Prostate gland (tissue), 2 donors: ENCODE data around the gene CBLN1. TPM values are rescaled to one million over a fixed set of nuclear protein-coding genes. Genes with fewer than 3 reads are reported as not detected.

Experiments
- DNase-seq: peaks from one replicate; pipeline ENCODE4 v3.0.0-alpha.2; 2019; ENCODE audit warnings: low spot score
- H3K27ac ChIP-seq, 2 donors: fragments of 200-600 bp; sonication (generic); 2 replicates each; pipeline ENCODE4 v1.5.1; 2017 to 2019
- H3K27me3 ChIP-seq: fragments of 200-600 bp; sonication (generic); replicated peaks from 2 replicates; pipeline ENCODE4 v1.5.1; 2019; ENCODE audit not compliant: insufficient read depth
- H3K36me3 ChIP-seq, 2 donors: fragments of 200-600 bp; sonication (generic); 1 replicate in 1 of 2; 2 replicates in 1 of 2; pipeline versions ENCODE4 v1.5.1 to v1.8.1; 2017 to 2019
- H3K4me1 ChIP-seq: fragments of 200-600 bp; sonication (generic); replicated peaks from 2 replicates; pipeline ENCODE4 v1.5.1; 2019
- H3K4me3 ChIP-seq, 2 donors: fragments of 200-600 bp; sonication (generic); 2 replicates each; pipeline ENCODE4 v1.5.1; 2017 to 2019
- H3K9me3 ChIP-seq: fragments of 200-600 bp; sonication (generic); 2 replicates; pipeline ENCODE4 v1.5.1; 2017
- CTCF ChIP-seq, 4 experiments: fragments of 200-600 bp in 2 of 4; fragments of 450-650 bp in 2 of 4; sonication (generic) in 2 of 4; IDR thresholded peaks; 1 replicate in 3 of 4; 2 replicates in 1 of 4; pipeline ENCODE4 v1.5.1; 2016 to 2019; ENCODE audit warnings: antibody characterized with exemption in 4 of 4, mild to moderate bottlenecking in 2 of 4, moderate library complexity in 2 of 4
- POLR2A ChIP-seq: fragments of 450-650 bp; IDR thresholded peaks from one replicate; pipeline ENCODE4 v1.6.1; 2016; ENCODE audit warnings: antibody characterized with exemption, mild to moderate bottlenecking
- POLR2AphosphoS5 ChIP-seq: sonication (generic); formaldehyde crosslinking; IDR thresholded peaks from one replicate; pipeline ENCODE4 v1.6.1; 2017; ENCODE audit warnings: antibody characterized with exemption
- WGBS: methylation state at CpG from one replicate; pipeline ENCODE4 v1.1.5; 2018; 5-methylcytosine and 5-hydroxymethylcytosine counted together
- intact Hi-C: fragments of 100-400 bp; cut with DNase I; formaldehyde crosslinking; loops from one replicate; pipeline ENCODE4 v1.14.2; 2022
- total RNA-seq, 2 donors: library from RNA; depleted of rRNA; stranded (reverse); fragments of >200 nt; gene quantifications; one replicate each; pipeline ENCODE4 v1.1.0, GENCODE V29; 2016

The CBLN1 gene
- total RNA-seq, 2 donors from 2014 or later: 3.7 TPM; not detected in 1

- TF ChIP-seq POLR2A (no peak), POLR2AphosphoS5 (no peak), CTCF (IDR thresholded peaks at IDR 0.05) (no peak)
- no peaks in the 10 kb centered on the region for H3K4me1 ChIP-seq
- H3K27ac ChIP-seq: no peak overlapping the region
- no peak overlapping the region for H3K4me3 ChIP-seq
- 64% methylated on average over 1 of the region's 1 CpG for WGBS
- no peak for DNase-seq
- H3K27me3 ChIP-seq: peaks cover 3% of the 10 kb centered on the region
- H3K9me3 ChIP-seq: no peaks in the 10 kb centered on the region
- H3K36me3 ChIP-seq: no peaks in the 10 kb centered on the region
- intact Hi-C loops: no loop called here
Measured at GRCh38 chr16:49268667-49269066, 13.0 kb downstream of the CBLN1 start.

DNA sequence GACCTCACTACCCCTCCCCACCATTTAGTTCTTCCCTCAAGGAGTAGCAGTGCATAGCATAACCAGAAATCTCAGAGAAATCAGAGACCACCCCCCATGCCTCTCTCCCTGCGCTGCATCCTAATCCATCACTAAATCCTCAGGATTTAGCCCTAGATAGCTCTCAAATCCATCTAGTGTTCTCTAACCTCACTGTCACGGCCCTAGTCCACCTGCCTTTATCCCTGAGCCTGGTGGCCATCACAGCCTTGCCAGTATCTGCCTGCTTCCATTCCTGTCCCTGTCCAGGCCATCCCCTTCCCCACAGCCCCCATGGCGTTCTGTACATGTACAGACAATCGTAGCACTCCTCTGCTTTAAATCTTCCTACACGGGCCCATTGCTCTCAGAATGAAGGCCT lies 19.1 kb downstream of the CBLN1 start:
- H3K27me3 ChIP-seq: no peaks in the 10 kb centered on the region
- H3K9me3 ChIP-seq: no peaks in the 10 kb centered on the region
- no peaks in the 10 kb centered on the region for H3K4me1 ChIP-seq
- H3K36me3 ChIP-seq: no peaks in the 10 kb centered on the region
- intact Hi-C loops: no loop called here
- no peak overlapping the region for H3K27ac ChIP-seq
- no peak overlapping the region for H3K4me3 ChIP-seq
- 84% methylated on average over 5 of the region's 5 CpGs for WGBS
- DNase-seq: no peak
- no peak for TF ChIP-seq POLR2A
- TF ChIP-seq POLR2AphosphoS5: no peak
- no peak for TF ChIP-seq CTCF (IDR thresholded peaks at IDR 0.05)

GRCh38 chr16:49261930-49262329 lies 19.7 kb downstream of the CBLN1 start:
- intact Hi-C loops: no loop called here
- Histone ChIP-seq H3K4me3 (no peak overlapping the region), H3K4me1 (no peaks in the 10 kb centered on the region), H3K27ac (no peak overlapping the region), H3K9me3 (no peaks in the 10 kb centered on the region), H3K27me3 (no peaks in the 10 kb centered on the region), H3K36me3 (no peaks in the 10 kb centered on the region)
- TF ChIP-seq POLR2A: no peak
- DNase-seq: no peak

DNA sequence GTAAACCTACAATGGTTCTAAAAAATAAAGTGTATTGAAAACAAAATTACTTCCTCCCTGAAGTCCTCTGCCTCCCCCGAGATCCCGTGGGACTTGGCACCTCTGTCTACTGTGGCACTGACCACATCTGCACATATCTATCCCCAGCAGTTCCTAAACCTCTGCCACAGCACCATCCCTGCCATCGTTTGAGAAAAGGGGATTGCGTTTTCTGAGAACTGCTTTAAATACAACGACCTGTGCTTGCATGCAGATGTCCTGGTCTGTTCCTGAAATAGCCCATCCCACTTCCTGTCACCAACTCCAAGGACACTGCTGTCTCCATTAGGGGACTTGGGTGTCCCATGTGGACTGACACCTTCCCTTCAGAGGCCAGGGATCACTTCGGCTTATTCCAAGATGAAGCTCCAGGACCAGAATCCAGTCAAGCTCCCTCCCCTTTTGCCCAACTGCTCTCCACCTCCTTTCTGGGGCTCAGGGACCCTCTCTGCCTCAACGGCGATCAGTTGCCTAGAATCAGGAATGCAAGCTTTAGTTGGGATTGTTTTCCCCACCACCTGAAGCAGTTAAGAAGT lies 20.6 kb downstream of the CBLN1 start:
- H3K4me1 ChIP-seq: no peaks in the 10 kb centered on the region
- TF ChIP-seq POLR2A: no peak
- TF ChIP-seq CTCF (IDR thresholded peaks at IDR 0.05): no peak
- TF ChIP-seq POLR2AphosphoS5: no peak
- 53% methylated on average over 8 of the region's 8 CpGs for WGBS
- H3K27me3 ChIP-seq: no peaks in the 10 kb centered on the region
- H3K4me3 ChIP-seq: no peak overlapping the region
- H3K9me3 ChIP-seq: no peaks in the 10 kb centered on the region
- intact Hi-C loops: no loop called here
- no peak overlapping the region for H3K27ac ChIP-seq
- DNase-seq: no peak
- H3K36me3 ChIP-seq: no peaks in the 10 kb centered on the region

DNA sequence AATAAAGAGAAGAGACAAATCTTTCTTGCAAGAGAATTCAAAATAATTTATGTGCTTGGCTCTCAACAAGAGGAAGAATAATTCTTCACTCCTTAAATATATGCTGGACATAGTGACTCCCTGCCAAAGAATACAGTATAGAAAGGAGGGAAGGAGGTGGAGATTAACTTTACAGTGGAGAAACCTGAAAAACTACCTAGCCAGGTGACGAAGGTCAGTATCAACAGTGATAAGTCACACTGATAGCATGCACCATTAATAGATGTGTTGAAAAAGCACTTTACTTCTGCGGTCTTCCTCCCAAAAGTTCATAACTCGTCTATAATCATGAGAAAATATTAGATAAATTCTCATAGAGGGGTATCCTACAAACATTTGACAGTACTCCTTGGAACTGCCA lies 21.4 kb downstream of the CBLN1 start:
- Histone ChIP-seq H3K36me3 (no peaks in the 10 kb centered on the region), H3K27me3 (no peaks in the 10 kb centered on the region), H3K27ac (no peak overlapping the region), H3K4me1 (no peaks in the 10 kb centered on the region), H3K4me3 (no peak overlapping the region), H3K9me3 (no peaks in the 10 kb centered on the region)
- no peak for DNase-seq
- WGBS: 60% methylated on average over 3 of the region's 3 CpGs
- intact Hi-C loops: no loop called here
- no peak for TF ChIP-seq CTCF (IDR thresholded peaks at IDR 0.05)
- no peak for TF ChIP-seq POLR2AphosphoS5
- TF ChIP-seq POLR2A: no peak
